NCI-H1417 (cell line): Measurements from ENCODE around the gene SH3YL1.
"Not testable (repeated sequence)": the region's sequence is repeated elsewhere in the genome, so short reads cannot be mapped to it uniquely, and the experiment has no call there.

ENCODE experiments used
- DNase-seq, 3 experiments: peaks; one replicate each; lab custom pipeline; 2025; lab: John Stamatoyannopoulos, UW

Gene SH3YL1

GRCh38 chr2:180311-180710 lies 83.5 kb downstream of the SH3YL1 start:
- DNase-seq = no peak

- DNase-seq = no peak
Measured at GRCh38 chr2:179886-180285, 83.9 kb downstream of the SH3YL1 start.

DNA sequence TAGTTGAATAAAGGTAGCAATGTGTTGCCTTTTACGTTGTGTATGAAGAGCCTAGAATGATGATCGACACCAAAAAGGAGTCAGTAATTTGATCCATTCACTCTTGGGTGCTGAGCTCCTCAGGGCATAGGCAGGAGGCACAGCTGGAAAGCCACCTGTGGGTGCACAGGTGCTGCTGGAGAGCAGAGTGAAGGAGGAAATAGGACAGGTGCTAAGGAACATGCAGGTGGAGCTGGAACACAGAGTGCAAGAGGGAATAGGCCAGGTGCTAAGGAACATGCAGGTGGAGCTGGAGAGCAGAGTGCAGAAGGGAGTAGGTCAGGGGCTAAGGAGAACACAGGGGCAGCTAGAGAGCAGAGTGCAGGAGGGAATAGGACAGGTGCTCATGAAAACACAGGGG lies 86.1 kb downstream of the SH3YL1 start:
- peak in 2 of 3 experiments; percentile 6 to 45 for DNase-seq

- DNase-seq = no peak
Measured at GRCh38 chr2:176917-177316, 86.9 kb downstream of the SH3YL1 start.

GRCh38 chr2:175880-176820 lies 87.7 kb downstream of the SH3YL1 start:
- no peak for DNase-seq

- DNase-seq = peak in 1 of 3 experiments; percentile 11
Measured at GRCh38 chr2:175161-175786, 88.6 kb downstream of the SH3YL1 start.

GRCh38 chr2:172120-172519 lies 91.7 kb downstream of the SH3YL1 start:
- not testable (repeated sequence) for DNase-seq

DNA sequence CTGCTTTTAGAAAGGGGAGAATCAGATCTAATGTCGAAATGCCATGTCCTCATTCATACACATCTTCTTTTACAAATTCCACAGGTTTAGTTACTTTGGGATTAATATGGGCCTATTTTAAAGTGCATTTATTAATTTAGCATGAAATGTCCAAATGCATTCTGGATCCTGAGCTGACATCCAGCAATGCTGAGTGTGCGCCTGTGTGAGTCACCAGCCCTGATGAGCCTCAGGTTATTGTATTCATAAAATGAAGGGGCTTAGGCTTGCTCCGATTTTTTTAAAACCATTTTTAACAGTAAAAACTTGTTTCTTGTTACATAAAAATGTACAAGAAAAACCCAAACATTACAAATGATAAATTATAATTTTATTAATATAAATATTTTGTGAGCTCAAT lies 94.1 kb downstream of the SH3YL1 start:
- DNase-seq = peak in 1 of 3 experiments; percentile 80
